WTC11 (cell line): ENCODE measurements around the gene SPDYA.

Experiments used
- ETV6 ChIP-seq: sonication (generic); formaldehyde crosslinking; IDR thresholded peaks from 2 replicates; pipeline ENCODE4 v1.8.1; 2022; ENCODE audit warnings: mild to moderate bottlenecking, missing genetic modification reagents
- RELA ChIP-seq: sonication (generic); formaldehyde crosslinking; IDR thresholded peaks from 2 replicates; pipeline ENCODE4 v1.8.1; 2022; ENCODE audit warnings: missing genetic modification reagents, mild to moderate bottlenecking, borderline replicate concordance
- TF ChIP-seq, protein P1 (sequence below): fragments of 200-600 bp; IDR thresholded peaks from 2 replicates; pipeline ENCODE4 v1.8.0; 2022; ENCODE audit warnings: antibody characterized with exemption
- TF ChIP-seq, protein P2 (sequence below): sonication (generic); formaldehyde crosslinking; IDR thresholded peaks from 2 replicates; pipeline ENCODE4 v1.8.1; 2022; ENCODE audit warnings: low read depth, missing genetic modification reagents, borderline replicate concordance
- TF ChIP-seq, protein P3 (sequence below): sonication (generic); formaldehyde crosslinking; conservative IDR thresholded peaks from 2 replicates; pipeline ENCODE4 v1.8.1; 2022; ENCODE audit warnings: mild to moderate bottlenecking, missing genetic modification reagents

DNA sequence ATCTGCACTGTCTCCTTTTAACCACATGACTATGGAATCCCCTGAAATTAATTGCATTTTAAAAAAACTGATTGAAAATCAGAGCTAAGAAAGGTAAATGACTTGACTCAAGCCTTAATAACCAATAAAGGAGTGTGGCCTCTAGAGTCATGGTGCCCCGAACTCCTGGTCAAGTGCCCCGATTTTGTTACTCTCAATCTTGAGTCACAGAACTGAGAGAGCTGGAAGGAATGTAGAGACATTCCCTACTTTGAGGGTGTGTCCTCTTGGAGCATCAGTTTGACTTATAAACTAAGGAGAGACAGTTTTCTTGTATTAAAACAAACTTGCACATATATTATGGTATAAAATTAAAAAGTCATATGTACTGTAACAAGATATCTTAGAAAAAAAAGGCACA lies 86.3 kb downstream of the SPDYA start:
- TF ChIP-seq, protein P1, sequence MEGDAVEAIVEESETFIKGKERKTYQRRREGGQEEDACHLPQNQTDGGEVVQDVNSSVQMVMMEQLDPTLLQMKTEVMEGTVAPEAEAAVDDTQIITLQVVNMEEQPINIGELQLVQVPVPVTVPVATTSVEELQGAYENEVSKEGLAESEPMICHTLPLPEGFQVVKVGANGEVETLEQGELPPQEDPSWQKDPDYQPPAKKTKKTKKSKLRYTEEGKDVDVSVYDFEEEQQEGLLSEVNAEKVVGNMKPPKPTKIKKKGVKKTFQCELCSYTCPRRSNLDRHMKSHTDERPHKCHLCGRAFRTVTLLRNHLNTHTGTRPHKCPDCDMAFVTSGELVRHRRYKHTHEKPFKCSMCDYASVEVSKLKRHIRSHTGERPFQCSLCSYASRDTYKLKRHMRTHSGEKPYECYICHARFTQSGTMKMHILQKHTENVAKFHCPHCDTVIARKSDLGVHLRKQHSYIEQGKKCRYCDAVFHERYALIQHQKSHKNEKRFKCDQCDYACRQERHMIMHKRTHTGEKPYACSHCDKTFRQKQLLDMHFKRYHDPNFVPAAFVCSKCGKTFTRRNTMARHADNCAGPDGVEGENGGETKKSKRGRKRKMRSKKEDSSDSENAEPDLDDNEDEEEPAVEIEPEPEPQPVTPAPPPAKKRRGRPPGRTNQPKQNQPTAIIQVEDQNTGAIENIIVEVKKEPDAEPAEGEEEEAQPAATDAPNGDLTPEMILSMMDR: no peak
- TF ChIP-seq RELA (CRISPR knock-in tag) (no peak), ETV6 (no peak)
- TF ChIP-seq, protein P2, sequence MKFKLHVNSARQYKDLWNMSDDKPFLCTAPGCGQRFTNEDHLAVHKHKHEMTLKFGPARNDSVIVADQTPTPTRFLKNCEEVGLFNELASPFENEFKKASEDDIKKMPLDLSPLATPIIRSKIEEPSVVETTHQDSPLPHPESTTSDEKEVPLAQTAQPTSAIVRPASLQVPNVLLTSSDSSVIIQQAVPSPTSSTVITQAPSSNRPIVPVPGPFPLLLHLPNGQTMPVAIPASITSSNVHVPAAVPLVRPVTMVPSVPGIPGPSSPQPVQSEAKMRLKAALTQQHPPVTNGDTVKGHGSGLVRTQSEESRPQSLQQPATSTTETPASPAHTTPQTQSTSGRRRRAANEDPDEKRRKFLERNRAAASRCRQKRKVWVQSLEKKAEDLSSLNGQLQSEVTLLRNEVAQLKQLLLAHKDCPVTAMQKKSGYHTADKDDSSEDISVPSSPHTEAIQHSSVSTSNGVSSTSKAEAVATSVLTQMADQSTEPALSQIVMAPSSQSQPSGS (CRISPR knock-in tag): no peak
- TF ChIP-seq, protein P3, sequence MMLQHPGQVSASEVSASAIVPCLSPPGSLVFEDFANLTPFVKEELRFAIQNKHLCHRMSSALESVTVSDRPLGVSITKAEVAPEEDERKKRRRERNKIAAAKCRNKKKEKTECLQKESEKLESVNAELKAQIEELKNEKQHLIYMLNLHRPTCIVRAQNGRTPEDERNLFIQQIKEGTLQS: no peak
